ENCODE data around the gene FAM169A.

DNA sequence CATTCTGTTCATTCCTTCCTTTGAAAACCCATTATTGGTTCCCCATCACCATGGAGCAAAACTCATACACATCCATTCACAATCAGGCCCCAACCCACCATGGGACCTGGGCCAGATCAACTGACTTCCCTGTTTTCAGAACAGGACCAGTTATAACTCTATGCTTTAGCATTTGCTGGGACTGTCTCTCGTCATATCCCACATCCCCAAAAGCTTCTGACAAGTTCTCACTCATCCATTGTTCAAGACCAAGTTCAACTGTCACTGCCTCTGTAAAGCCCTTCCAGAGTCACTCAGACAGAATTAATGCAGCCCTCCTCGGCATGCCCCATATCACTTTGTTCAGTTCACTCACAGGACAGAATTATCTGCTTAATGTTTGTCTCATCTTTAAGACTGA is 4.0 kb downstream of the FAM169A start:
- TF ChIP-seq, protein P1, sequence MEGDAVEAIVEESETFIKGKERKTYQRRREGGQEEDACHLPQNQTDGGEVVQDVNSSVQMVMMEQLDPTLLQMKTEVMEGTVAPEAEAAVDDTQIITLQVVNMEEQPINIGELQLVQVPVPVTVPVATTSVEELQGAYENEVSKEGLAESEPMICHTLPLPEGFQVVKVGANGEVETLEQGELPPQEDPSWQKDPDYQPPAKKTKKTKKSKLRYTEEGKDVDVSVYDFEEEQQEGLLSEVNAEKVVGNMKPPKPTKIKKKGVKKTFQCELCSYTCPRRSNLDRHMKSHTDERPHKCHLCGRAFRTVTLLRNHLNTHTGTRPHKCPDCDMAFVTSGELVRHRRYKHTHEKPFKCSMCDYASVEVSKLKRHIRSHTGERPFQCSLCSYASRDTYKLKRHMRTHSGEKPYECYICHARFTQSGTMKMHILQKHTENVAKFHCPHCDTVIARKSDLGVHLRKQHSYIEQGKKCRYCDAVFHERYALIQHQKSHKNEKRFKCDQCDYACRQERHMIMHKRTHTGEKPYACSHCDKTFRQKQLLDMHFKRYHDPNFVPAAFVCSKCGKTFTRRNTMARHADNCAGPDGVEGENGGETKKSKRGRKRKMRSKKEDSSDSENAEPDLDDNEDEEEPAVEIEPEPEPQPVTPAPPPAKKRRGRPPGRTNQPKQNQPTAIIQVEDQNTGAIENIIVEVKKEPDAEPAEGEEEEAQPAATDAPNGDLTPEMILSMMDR (IDR thresholded peaks at IDR 0.05): no peak
- TF ChIP-seq CHD2 (IDR thresholded peaks at IDR 0.05; ENCODE audit: low read length, partially characterized antibody): no peak
- TF ChIP-seq, protein P2, sequence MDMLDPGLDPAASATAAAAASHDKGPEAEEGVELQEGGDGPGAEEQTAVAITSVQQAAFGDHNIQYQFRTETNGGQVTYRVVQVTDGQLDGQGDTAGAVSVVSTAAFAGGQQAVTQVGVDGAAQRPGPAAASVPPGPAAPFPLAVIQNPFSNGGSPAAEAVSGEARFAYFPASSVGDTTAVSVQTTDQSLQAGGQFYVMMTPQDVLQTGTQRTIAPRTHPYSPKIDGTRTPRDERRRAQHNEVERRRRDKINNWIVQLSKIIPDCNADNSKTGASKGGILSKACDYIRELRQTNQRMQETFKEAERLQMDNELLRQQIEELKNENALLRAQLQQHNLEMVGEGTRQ (IDR thresholded peaks at IDR 0.05): no peak
- no peak for TF ChIP-seq POLR2A (IDR thresholded peaks at IDR 0.05; ENCODE audit: low read length)
- no peak for TF ChIP-seq BHLHE40 (IDR thresholded peaks at IDR 0.05; ENCODE audit: low read depth, low read length)
- no peak for TF ChIP-seq HOXA7 (CRISPR knock-in tag; IDR thresholded peaks at IDR 0.05)
- TF ChIP-seq RFX5 (IDR thresholded peaks at IDR 0.05): no peak
- no peak for TF ChIP-seq SMC3 (IDR thresholded peaks at IDR 0.05)
- TF ChIP-seq CEBPB (IDR thresholded peaks at IDR 0.05): no peak
- no peak for TF ChIP-seq MAX (IDR thresholded peaks at IDR 0.05)
- no peak for TF ChIP-seq RAD21 (conservative IDR thresholded peaks at IDR 0.05 in 1 of 2, IDR thresholded peaks at IDR 0.05 in 1 of 2)
- TF ChIP-seq EP300 (IDR thresholded peaks at IDR 0.05): no peak
- TF ChIP-seq KDM5A (IDR thresholded peaks at IDR 0.05): no peak

All from A549 (cell line).